Measurements from ENCODE around the gene RICTOR. TPM values are rescaled to one million over a fixed set of nuclear protein-coding genes. Genes with fewer than 3 reads are reported as not detected.

RICTOR gene
- total and polyA plus RNA-seq, 7 donors = 2.5 to 50.1 (median 32.8) TPM

GRCh38 chr5:39100851-39101396, 26.7 kb upstream of the RICTOR start:
- no peaks in the 10 kb centered on the region for H3K4me1 ChIP-seq
- WGBS, 2 donors = 72 to 81% methylated on average over 7 of the region's 7 CpGs
- no peak for DNase-seq
- no peaks in the 10 kb centered on the region for H3K36me3 ChIP-seq
- H3K27ac ChIP-seq = no peak overlapping the region
- no peak overlapping the region for H3K4me3 ChIP-seq
- H3K27me3 ChIP-seq = no peaks in the 10 kb centered on the region
- TF ChIP-seq EP300 (IDR thresholded peaks at IDR 0.05) (no peak), POLR2AphosphoS5 (IDR thresholded peaks at IDR 0.05) (no peak)
- intact Hi-C loops (cut with DNase I) = no loop called here
- no peaks in the 10 kb centered on the region for H3K9me3 ChIP-seq

GRCh38 chr5:39100301-39100850, 26.2 kb upstream of the RICTOR start:
- intact Hi-C loops (cut with DNase I) = no loop called here
- 84 to 91% methylated on average over 6 of the region's 6 CpGs for WGBS, 2 donors
- H3K4me1 ChIP-seq = no peaks in the 10 kb centered on the region

GRCh38 chr5:39099831-39100230, 25.6 kb upstream of the RICTOR start:
- intact Hi-C loops (cut with DNase I) = no loop called here
- no peaks in the 10 kb centered on the region for H3K36me3 ChIP-seq
- no peak overlapping the region for H3K4me3 ChIP-seq
- no peak overlapping the region for H3K27ac ChIP-seq
- no peak for DNase-seq
- TF ChIP-seq EP300 (IDR thresholded peaks at IDR 0.05) (no peak), POLR2AphosphoS5 (IDR thresholded peaks at IDR 0.05) (no peak), POLR2A (IDR thresholded peaks at IDR 0.05) (no peak), CTCF (IDR thresholded peaks at IDR 0.05) (no peak)
- no peaks in the 10 kb centered on the region for H3K9me3 ChIP-seq
- no peaks in the 10 kb centered on the region for H3K4me1 ChIP-seq
- H3K27me3 ChIP-seq = no peaks in the 10 kb centered on the region

More at GRCh38 chr5:39100301-39100850, 26.2 kb upstream of the RICTOR start:
- Histone ChIP-seq H3K9me3 (no peaks in the 10 kb centered on the region), H3K4me3 (no peak overlapping the region), H3K36me3 (no peaks in the 10 kb centered on the region), H3K27ac (no peak overlapping the region), H3K27me3 (no peaks in the 10 kb centered on the region)
- no peak for DNase-seq
- TF ChIP-seq EP300 (IDR thresholded peaks at IDR 0.05) (no peak), POLR2A (IDR thresholded peaks at IDR 0.05) (no peak), POLR2AphosphoS5 (IDR thresholded peaks at IDR 0.05) (no peak), CTCF (IDR thresholded peaks at IDR 0.05) (no peak)

GRCh38 chr5:39093352-39093751, 19.2 kb upstream of the RICTOR start:
- H3K4me1 ChIP-seq = peaks cover 0 to 10% (median 4%) of the 10 kb centered on the region in 4 donors
- 63 to 68% methylated on average over 1 of the region's 1 CpG for WGBS, 2 donors
- TF ChIP-seq CTCF (IDR thresholded peaks at IDR 0.05) = no peak
- no peak for TF ChIP-seq EP300 (IDR thresholded peaks at IDR 0.05)
- no peak for TF ChIP-seq POLR2A (IDR thresholded peaks at IDR 0.05)
- TF ChIP-seq POLR2AphosphoS5 (IDR thresholded peaks at IDR 0.05) = no peak
- H3K27ac ChIP-seq = no peak overlapping the region
- H3K36me3 ChIP-seq = no peaks in the 10 kb centered on the region
- H3K4me3 ChIP-seq = no peak overlapping the region
- intact Hi-C loops (cut with DNase I) = no loop called here
- no peaks in the 10 kb centered on the region for H3K27me3 ChIP-seq
- DNase-seq = no peak
- H3K9me3 ChIP-seq = peaks cover 0 to 8% (median 0%) of the 10 kb centered on the region in 4 donors

GRCh38 chr5:39092581-39093351, 18.6 kb upstream of the RICTOR start:
- Histone ChIP-seq H3K36me3 (no peaks in the 10 kb centered on the region), H3K27ac (no peak overlapping the region), H3K4me3 (no peak overlapping the region), H3K9me3 (peaks cover 0 to 8% (median 0%) of the 10 kb centered on the region in 4 donors), H3K4me1 (peaks cover 0 to 10% (median 4%) of the 10 kb centered on the region in 4 donors), H3K27me3 (no peaks in the 10 kb centered on the region)
- 29 to 59% methylated on average over 4 of the region's 4 CpGs for WGBS, 2 donors
- no peak for DNase-seq
- intact Hi-C loops (cut with DNase I) = no loop called here
- no peak for TF ChIP-seq POLR2AphosphoS5 (IDR thresholded peaks at IDR 0.05)
- no peak for TF ChIP-seq EP300 (IDR thresholded peaks at IDR 0.05)
- TF ChIP-seq POLR2A (IDR thresholded peaks at IDR 0.05) = no peak
- no peak for TF ChIP-seq CTCF (IDR thresholded peaks at IDR 0.05)
